ENCODE data around the gene INHBE.

Gene INHBE

DNA sequence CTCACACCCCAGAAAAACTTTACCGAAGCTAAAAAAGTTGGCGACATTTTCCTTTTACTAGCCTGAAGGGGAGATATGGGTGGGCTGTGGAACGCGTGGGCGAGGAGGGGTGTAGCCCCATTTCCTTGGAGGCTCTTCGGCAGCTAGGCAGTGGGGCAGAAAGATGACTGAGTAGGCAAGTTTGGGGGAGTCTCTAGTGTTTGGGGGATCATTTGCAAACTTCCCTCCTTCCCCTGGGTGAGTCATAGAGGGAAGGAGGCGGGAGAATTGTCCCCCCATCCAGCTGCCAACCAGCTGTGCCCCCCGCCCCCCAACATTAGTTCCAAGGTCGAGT, 6.8 kb downstream of the INHBE start:
- no peak for DNase-seq

DNA sequence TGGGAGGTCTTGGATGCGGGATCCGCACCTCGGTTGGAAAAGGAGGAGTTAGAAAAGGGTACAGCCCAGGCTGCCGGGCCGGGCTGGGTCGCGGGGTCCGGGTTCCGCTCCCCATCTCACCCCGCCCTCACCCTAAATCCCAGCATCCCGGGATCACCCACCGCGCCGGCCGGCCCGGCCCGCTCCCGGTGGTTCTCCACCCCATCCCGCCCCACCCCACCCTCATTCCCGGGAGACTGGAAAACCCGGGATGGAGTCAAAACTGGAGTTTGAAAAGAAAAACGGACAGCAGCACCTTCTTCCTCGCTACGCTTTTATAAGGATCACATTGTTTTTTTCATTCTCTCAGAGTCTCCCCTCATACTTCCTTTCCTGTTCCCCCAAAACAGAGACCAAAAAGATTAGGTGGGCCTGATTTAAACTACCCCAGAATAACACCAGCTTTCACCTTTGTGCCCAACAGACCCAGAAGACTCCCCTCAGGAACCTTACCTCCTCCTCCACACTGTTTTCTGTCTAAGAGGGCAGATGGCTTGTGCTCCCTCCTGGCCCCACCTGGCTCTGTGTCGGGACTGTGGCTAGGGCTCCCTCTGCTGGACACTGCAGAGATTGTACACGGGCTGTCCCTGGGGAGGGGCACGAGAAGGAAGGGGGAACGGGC, 7.3 kb downstream of the INHBE start:
- peak; percentile 85 for DNase-seq

DNA sequence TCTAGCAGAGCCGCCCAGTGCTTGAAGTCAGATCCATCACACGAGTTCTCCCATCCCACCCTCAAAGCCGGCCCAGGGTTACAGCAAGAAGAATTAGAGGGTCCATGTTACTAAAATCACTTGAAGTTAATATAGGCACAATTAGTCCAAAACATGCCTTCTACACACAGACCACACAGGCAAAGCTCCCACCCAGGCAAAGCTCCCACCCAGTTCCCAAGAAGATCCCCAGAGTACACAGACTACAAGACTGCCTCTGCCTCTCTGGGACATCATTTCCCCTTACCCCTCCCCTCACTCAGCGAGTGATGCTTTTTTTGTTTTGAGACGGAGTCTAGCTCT, 7.8 kb downstream of the INHBE start:
- DNase-seq = no peak

DNA sequence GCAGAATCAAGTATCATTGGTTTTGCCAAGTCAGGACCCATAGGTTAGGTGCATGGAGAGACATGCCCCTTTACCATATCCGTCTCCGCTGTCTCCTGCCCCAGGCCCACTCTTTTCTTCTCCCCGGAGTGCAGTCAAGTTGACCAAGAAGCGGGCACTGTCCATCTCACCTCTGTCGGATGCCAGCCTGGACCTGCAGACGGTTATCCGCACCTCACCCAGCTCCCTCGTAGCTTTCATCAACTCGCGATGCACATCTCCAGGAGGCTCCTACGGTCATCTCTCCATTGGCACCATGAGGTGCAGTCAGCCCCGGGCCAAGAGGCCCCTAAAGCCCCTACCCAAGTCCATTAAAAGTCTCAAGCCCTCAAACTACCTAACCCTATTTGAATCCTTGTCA, 9.5 kb downstream of the INHBE start:
- no peak for DNase-seq

DNA sequence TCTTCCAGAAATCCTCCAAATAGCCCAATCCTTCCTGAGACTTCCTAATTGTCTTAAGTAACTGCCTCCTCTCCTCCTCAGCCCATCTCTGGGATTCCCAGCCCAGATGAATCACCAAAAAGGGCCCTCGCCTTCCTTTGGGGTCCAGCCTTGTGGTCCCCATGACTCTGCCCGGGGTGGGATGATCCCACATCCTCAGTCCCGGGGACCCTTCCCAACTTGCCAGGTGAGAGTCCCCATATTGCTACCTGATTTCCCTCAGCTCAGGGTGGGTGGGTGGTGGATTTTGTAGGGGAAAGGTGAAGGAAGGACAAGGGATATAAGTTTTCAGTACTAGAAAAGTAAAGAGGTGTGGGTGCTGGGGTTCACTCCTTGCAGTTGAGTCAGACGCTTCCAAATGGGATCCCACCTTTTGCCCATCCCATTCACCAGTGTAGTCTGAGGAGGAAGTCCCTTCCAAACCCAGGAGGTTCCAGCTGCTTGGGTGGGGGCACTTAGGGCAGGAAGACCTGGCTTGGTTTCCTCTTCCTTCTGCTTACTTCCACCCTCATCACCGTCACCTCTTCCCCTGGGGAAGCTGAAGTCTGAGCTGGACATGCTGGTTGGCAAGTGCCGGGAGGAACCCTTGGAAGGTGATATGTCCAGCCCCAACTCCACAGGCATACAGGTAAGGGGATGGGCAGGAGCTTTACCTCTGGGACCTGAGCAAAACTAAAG, 10.1 kb downstream of the INHBE start:
- no peak for DNase-seq

DNA sequence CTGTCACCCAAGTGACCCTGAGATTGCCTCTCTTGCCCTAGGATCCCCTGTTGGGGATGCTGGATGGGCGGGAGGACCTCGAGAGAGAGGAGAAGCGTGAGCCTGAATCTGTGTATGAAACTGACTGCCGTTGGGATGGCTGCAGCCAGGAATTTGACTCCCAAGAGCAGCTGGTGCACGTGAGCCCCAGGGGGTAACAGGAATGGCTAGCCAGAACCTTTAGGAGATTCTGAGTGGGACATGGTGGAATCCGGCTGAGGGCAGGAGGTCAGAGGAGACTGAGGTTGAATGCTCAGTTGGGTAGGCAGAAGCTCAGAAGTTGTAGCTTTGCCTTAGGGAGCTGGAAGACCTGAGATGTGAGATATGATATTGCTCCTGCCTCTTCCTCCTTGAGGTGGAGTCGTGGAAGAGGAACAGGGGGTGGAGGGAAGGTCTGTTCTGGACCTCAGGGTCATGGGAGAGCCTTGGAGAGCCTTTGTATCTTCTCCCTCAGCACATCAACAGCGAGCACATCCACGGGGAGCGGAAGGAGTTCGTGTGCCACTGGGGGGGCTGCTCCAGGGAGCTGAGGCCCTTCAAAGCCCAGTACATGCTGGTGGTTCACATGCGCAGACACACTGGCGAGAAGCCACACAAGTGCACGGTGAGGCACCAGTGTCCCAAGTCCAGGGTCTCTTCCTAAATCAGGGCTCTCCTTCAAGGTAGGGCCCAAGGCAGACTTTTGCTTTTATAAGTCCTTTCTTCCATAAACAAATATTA, 10.8 kb downstream of the INHBE start:
- DNase-seq = no peak

DNA sequence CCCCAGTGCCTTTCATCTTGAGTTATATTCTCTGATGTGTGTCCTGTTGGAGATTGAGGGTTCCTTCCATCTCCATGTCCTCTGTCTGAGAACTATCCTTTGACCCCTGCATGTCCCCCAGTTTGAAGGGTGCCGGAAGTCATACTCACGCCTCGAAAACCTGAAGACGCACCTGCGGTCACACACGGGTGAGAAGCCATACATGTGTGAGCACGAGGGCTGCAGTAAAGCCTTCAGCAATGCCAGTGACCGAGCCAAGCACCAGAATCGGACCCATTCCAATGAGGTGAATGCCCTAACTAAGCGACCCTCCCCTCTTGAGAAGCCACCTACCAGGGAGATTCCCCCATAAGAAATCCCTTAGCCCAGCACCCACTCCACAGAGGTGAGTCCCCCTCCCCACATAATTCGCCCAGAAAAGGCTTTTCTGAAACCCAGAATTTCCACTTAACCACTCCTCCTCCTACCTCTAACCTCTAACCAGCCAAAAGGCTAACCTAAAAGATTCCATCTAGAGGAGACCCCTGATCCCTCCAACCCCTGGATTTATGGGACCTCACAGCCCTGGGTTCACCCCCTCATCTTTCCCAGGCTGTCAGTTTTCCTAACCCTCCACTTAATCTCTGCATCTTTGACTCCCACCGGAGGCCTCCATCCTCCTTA, 12.2 kb downstream of the INHBE start:
- no peak for DNase-seq

DNA sequence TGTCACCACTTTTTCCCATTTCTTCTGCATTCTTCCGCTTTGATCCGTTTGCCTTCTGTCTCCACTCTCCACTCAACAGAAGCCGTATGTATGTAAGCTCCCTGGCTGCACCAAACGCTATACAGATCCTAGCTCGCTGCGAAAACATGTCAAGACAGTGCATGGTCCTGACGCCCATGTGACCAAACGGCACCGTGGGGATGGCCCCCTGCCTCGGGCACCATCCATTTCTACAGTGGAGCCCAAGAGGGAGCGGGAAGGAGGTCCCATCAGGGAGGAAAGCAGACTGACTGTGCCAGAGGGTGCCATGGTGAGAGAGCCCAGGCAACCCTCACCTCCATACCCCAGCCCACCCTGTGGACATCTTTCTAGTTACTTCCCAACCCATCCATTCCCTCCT, 12.8 kb downstream of the INHBE start:
- no peak for DNase-seq

DNA sequence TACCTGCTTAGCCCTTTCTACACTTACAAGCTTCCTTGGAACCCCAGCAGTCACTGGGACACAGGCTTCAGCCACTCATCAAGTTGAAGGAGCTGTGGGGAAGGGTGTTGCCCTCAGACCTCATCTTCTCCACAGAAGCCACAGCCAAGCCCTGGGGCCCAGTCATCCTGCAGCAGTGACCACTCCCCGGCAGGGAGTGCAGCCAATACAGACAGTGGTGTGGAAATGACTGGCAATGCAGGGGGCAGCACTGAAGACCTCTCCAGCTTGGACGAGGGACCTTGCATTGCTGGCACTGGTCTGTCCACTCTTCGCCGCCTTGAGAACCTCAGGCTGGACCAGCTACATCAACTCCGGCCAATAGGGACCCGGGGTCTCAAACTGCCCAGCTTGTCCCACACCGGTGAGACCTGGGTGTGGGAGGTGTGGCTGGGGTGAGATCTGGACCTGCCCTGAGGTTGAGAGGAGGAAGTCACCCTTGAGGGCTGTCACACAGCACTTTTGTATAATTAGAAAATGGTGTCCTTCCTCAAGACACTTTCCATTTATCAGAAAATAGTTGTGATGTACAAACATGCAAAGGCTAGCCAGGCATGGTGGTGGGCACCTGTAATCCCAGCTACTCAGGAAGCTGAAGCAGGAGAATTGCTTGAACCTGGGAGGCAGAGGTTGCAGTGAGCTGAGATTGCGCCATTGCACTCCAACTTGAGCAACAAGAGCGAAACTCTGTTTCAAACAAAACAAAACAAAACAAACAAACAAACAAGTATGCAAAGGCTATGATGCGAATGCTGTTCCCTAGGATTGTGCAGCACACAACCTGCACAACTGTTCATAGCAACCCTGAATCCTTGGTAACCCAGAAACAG, 14.4 kb downstream of the INHBE start:
- DNase-seq = no peak

DNA sequence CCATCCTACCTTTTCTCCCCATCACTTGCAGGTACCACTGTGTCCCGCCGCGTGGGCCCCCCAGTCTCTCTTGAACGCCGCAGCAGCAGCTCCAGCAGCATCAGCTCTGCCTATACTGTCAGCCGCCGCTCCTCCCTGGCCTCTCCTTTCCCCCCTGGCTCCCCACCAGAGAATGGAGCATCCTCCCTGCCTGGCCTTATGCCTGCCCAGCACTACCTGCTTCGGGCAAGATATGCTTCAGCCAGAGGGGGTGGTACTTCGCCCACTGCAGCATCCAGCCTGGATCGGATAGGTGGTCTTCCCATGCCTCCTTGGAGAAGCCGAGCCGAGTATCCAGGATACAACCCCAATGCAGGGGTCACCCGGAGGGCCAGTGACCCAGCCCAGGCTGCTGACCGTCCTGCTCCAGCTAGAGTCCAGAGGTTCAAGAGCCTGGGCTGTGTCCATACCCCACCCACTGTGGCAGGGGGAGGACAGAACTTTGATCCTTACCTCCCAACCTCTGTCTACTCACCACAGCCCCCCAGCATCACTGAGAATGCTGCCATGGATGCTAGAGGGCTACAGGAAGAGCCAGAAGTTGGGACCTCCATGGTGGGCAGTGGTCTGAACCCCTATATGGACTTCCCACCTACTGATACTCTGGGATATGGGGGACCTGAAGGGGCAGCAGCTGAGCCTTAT, 15.3 kb downstream of the INHBE start:
- no peak for DNase-seq

DNA sequence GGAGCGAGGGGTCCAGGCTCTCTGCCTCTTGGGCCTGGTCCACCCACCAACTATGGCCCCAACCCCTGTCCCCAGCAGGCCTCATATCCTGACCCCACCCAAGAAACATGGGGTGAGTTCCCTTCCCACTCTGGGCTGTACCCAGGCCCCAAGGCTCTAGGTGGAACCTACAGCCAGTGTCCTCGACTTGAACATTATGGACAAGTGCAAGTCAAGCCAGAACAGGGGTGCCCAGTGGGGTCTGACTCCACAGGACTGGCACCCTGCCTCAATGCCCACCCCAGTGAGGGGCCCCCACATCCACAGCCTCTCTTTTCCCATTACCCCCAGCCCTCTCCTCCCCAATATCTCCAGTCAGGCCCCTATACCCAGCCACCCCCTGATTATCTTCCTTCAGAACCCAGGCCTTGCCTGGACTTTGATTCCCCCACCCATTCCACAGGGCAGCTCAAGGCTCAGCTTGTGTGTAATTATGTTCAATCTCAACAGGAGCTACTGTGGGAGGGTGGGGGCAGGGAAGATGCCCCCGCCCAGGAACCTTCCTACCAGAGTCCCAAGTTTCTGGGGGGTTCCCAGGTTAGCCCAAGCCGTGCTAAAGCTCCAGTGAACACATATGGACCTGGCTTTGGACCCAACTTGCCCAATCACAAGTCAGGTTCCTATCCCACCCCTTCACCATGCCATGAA, 16.0 kb downstream of the INHBE start:
- no peak for DNase-seq

DNA sequence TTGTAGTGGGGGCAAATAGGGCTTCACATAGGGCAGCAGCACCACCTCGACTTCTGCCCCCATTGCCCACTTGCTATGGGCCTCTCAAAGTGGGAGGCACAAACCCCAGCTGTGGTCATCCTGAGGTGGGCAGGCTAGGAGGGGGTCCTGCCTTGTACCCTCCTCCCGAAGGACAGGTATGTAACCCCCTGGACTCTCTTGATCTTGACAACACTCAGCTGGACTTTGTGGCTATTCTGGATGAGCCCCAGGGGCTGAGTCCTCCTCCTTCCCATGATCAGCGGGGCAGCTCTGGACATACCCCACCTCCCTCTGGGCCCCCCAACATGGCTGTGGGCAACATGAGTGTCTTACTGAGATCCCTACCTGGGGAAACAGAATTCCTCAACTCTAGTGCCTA, 16.6 kb downstream of the INHBE start:
- DNase-seq = no peak

DNA sequence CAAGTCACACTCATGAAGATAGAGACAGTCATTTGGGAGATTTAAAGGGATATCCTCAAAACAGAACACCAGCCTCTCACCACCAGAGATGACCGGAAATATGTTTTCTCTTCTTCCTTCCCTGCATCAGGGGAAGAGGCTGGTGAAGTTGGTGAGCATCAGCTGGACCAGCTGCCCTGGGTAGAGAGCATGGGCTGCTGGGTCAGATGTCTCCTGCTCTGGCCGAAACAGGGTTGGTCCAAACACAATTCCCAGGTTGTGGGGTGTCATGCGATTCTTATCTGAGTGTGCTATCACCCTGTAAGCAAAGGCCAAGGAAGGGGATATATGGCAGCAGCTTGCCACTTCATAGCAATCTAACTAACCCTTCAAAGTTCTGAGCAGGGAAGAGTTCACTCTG, 17.3 kb downstream of the INHBE start:
- no peak for DNase-seq

DNA sequence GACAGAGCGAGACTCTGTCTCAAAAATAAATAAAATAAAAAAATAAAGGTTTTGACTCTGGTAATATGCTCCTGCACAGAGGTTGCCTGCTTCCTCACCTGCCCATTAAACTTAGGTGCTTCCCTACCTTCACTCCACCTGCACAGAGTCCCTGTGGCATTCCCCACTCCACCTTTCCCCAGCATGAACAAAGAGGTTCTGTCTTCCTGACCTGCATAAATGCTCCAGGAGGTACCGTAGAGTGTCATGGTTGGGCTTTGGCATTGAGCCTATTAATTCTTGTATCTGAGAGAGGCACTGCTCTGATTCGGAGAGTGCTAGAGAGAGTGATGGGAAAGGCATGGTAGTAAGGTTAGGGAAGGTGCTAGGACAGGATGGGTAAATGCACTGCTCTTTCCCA, 18.3 kb downstream of the INHBE start:
- DNase-seq = no peak

DNA sequence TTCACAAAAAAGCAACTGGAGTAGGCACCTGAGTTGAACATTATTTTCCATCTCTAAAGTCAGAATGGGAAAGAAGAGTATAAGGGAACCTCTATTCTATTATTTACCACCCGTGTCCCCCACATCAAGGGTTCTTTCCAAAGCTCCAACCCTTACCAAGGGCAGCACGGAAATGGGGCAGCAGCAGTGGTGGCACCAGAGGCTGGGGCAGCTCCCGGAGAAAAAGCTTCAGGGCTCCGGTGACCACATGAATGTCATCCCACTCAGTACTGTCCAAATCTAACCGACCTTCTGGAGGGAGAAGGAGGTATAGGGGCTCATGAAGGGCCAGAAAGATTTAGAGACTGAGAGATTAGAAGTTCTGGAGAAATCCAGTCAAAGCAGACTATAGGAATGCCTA, 18.8 kb downstream of the INHBE start:
- no peak for DNase-seq

DNA sequence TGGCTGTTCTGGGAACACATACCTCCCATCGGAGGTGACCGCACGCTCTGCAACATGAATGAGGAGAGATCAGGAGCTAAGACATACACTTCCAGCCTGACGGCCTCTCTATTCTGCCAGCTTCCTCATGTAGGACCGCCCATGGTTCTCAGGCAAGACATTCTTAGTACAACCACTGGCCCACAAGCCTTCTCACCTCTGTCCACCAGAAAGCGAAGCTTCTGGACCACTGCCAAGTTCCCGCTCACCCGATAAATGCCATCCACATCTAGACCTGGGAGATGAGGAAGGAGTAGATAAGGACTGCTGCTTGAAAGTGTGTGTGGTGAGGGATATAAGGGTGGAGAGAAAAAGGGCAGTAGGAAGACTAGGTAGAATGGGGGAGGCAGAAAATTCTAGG, 19.3 kb downstream of the INHBE start:
- no peak for DNase-seq

DNA sequence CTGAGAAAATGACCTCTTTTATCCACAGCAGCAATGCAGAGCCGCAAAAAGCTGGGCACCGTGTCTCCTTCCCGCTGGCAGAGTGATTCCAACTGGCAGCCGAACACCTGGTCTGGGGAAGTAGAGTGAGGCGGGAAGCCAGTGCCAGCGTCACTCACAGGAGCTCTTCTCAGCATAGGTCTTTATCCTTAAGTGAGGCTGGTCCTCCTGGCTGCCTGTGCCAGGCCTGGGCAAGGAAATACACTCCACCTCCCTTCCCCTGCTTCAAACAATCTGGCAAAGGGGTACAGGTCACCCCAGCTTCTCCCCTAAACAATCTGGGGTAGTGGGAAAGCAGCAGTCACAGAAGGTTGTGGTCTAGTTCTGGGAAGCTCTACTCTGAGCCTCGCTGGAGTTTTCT, 19.8 kb downstream of the INHBE start:
- no peak for DNase-seq

DNA sequence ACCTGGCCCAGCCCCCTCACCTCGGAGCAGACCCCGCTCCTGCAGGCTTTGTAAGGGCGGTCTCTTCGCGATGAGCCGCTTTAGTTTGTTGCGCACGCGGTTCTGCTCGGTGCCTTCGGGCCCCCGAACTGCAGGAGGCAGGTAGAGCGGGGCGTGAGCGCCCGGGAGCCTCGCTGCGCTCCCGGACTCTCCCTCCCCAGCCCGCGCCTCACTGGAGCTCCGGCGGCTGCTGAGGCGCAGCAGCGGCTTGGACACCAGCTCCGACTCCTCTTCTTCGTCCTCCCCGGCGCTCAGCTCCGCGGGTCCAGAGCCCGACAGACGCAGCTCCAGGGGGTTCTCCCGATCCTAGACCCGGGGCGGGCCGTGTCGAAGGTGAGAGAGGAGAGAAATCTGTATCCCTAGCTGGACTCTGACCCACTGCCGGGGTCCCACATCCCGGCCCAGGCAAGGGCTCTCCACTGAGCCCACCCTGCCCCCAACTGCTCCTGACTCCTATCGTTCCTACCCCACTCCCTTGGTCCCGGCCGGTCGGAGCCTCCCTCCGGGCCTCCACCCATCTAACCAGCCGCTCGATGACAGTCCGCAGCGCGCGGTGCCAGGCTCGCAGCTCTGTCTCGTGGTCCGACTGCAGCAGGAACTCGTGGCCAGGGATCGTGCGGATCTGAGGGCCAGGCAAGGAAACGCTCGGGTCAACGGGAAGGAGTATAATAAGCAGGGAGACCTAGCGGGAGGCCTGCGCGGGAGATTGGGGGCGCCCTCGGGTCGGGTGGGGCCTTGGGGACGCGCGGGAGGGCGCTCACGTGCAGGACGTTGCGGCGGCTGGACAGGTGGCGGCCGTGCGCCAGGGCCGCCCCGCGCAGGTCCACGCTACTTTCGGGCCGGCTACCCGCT, 20.4 kb downstream of the INHBE start:
- no peak for DNase-seq

DNA sequence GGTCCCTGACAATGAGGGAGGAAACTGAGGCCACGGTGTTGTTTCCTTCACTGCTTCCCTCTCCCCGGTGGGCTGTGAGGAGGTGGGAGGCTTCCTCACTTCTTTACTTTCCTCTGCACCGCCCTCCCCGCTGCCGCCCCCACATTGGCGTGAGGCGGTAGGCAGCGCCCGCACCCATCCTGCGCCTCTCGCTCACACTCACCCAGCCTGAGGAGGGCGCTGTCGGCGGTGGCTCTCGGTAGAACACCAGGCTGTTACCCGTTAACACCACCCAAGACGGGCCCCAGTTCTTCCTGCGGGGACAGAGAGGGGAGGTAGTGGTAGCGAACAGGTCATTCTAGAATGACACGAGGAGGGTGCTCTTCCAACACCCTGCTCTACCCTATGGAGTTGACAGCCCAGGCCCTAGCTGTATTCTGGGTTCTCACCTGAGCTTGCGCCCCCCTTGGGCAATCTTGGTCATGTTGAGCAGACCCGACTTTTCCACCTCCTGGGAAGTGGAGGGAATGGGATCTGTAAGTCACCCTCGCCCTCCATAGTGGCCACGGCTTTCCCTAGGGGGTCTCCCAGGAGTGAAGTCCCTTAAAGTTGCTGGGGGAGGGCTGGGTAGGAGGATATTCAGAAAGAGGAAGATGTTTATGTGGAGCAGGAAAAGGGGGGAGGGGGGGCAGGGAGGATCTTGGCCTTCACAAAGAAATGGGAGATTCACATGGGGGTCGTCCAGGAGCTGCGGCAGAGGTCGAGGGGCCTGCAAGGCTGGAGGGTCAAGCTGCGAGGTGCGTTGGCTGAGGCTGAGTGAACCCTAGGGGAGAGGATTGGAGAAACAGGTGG, 21.3 kb downstream of the INHBE start:
- no peak for DNase-seq
